Endodermal cell (in vitro differentiated cells): ENCODE measurements around the gene FABP1. TPM values are rescaled to one million over a fixed set of nuclear protein-coding genes. Genes with fewer than 3 reads are reported as not detected.
A peak's percentile ranks its signal among the peaks of the same experiment; 100 is the strongest.

Source experiments
- DNase-seq: peaks from one replicate; pipeline ENCODE4 v3.0.0-alpha.2; 2017
- H3K27ac ChIP-seq: 2 replicates; pipeline ENCODE4 v1.5.1; 2013; ENCODE audit warnings: mild to moderate bottlenecking, low read depth, low read length, moderate library complexity
- H3K27me3 ChIP-seq: 2 replicates; pipeline ENCODE4 v1.6.1; 2013; ENCODE audit warnings: mild to moderate bottlenecking, low read length, moderate library complexity; ENCODE audit not compliant: insufficient read depth, control insufficient read depth, poor library complexity, severe bottlenecking
- H3K36me3 ChIP-seq: 2 replicates; pipeline ENCODE4 v1.7.0; 2013; ENCODE audit warnings: mild to moderate bottlenecking, low read length, moderate library complexity; ENCODE audit not compliant: control insufficient read depth, insufficient read depth
- H3K4me1 ChIP-seq: one replicate; pipeline ENCODE4 v1.7.0; 2013; ENCODE audit warnings: low read length; ENCODE audit not compliant: control insufficient read depth, insufficient read depth
- H3K4me3 ChIP-seq: 2 replicates; pipeline ENCODE4 v1.5.1; 2013; ENCODE audit warnings: mild to moderate bottlenecking, low read length, moderate library complexity
- H3K9ac ChIP-seq: 2 replicates; pipeline ENCODE4 v1.6.1; 2013; ENCODE audit warnings: mild to moderate bottlenecking, low read length, moderate library complexity; ENCODE audit not compliant: poor library complexity, severe bottlenecking; ENCODE audit errors: extremely low read depth
- H3K9me3 ChIP-seq: 2 replicates; pipeline ENCODE4 v1.6.1; 2013; ENCODE audit warnings: mild to moderate bottlenecking, low read length, moderate library complexity; ENCODE audit not compliant: control insufficient read depth
- H3K27ac Mint-ChIP-seq: 2 replicates; pipeline ENCODE4 v1.8.0; 2020; ENCODE audit warnings: mixed read lengths
- H3K27me3 Mint-ChIP-seq: 2 replicates; pipeline ENCODE4 v1.8.0; 2021; ENCODE audit warnings: mild to moderate bottlenecking, mixed read lengths; ENCODE audit not compliant: insufficient read depth
- H3K36me3 Mint-ChIP-seq: 2 replicates; pipeline ENCODE4 v1.8.0; 2020; ENCODE audit warnings: low read depth, mixed read lengths
- H3K4me1 Mint-ChIP-seq: 2 replicates; pipeline ENCODE4 v1.8.0; 2020; ENCODE audit warnings: mixed read lengths
- H3K4me3 Mint-ChIP-seq: 2 replicates; pipeline ENCODE4 v1.8.0; 2020; ENCODE audit warnings: mild to moderate bottlenecking, moderate library complexity, mixed read lengths
- H3K9me3 Mint-ChIP-seq: 2 replicates; pipeline ENCODE4 v1.8.0; 2020; ENCODE audit warnings: mild to moderate bottlenecking, mixed read lengths
- WGBS, 2 experiments: methylation state at CpG; one replicate each; pipeline versions ENCODE4 v1.1.5 to v1.1.7; 2013; ENCODE audit warnings: missing lambda C conversion rate in 2 of 2, mixed read lengths in 1 of 2; ENCODE audit not compliant: insufficient coverage in 1 of 2, insufficient read length in 1 of 2; 5-methylcytosine and 5-hydroxymethylcytosine counted together
- total RNA-seq, 2 donors: library from RNA; stranded (reverse); fragmentation: NEBNext Ultra II Directional in 1 of 2; extraction: Animal tissue kit (Norgen Biotek cat#: 25700) in 1 of 2; gene quantifications; 2 replicates in 1 of 2; 3 replicates in 1 of 2; pipeline ENCODE4 v1.2.1, GENCODE V29; 2021
- TF ChIP-seq, protein P1 (sequence below): fragments of 200-600 bp; sonication (generic); conservative IDR thresholded peaks from 2 replicates; pipeline ENCODE4 v1.5.0; 2021; ENCODE audit warnings: antibody characterized with exemption, mild to moderate bottlenecking

FABP1 gene
- total RNA-seq, 2 donors from 2014 or later: not detected

DNA sequence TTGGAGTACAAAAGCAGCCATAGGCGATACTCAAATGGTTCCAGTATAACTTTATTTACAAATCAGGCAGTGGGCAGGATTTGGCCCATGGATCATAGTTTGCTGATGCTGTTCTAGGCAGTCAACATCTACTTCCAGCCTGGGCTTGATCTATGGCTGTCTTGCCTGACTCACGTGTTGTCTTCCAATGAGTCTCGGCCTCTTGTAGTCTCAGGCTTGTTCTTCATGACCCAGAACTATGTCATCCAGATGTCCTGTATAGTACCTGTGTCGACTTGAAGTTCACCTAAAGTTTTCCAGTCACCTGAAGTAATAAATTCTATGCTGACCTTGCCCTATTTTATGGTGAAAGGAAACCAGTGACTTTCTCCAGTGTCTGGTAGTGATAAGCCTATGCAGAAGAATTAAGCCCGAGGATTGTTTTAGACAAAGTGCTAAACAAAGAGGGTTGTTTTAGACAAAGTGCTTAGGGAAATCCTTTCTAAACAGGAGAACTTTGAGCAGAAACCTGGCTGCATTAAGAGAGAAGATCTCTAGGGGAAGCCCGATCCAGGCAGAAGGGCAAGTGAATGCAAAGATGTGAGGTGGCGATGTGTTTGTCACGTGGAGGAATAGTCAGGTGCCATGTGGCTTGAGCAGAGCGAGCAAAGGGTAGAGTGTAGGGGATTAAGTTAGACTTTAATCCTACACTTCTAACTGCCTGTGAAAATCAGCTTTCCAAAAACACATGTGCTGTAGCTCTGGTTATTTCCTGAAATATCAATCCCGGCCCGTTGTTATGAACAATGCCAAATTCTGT, 33.8 kb upstream of the FABP1 start:
- Histone ChIP-seq H3K27me3 (peaks cover 7% of the 10 kb centered on the region), H3K9ac (no peak overlapping the region), H3K36me3 (no peaks in the 10 kb centered on the region), H3K4me1 (no peaks in the 10 kb centered on the region), H3K4me3 (no peak overlapping the region), H3K9me3 (no peaks in the 10 kb centered on the region), H3K27ac (no peak overlapping the region)
- no peak overlapping the region for H3K27ac Mint-ChIP-seq
- H3K4me3 Mint-ChIP-seq: no peak overlapping the region
- 86 to 88% methylated on average over 10 to 11 of the region's 11 CpGs for WGBS, 2 experiments
- no peaks in the 10 kb centered on the region for H3K36me3 Mint-ChIP-seq
- DNase-seq: no peak
- peaks cover 2% of the 10 kb centered on the region for H3K27me3 Mint-ChIP-seq
- no peaks in the 10 kb centered on the region for H3K4me1 Mint-ChIP-seq
- H3K9me3 Mint-ChIP-seq: no peaks in the 10 kb centered on the region
- TF ChIP-seq, protein P1, sequence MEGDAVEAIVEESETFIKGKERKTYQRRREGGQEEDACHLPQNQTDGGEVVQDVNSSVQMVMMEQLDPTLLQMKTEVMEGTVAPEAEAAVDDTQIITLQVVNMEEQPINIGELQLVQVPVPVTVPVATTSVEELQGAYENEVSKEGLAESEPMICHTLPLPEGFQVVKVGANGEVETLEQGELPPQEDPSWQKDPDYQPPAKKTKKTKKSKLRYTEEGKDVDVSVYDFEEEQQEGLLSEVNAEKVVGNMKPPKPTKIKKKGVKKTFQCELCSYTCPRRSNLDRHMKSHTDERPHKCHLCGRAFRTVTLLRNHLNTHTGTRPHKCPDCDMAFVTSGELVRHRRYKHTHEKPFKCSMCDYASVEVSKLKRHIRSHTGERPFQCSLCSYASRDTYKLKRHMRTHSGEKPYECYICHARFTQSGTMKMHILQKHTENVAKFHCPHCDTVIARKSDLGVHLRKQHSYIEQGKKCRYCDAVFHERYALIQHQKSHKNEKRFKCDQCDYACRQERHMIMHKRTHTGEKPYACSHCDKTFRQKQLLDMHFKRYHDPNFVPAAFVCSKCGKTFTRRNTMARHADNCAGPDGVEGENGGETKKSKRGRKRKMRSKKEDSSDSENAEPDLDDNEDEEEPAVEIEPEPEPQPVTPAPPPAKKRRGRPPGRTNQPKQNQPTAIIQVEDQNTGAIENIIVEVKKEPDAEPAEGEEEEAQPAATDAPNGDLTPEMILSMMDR: no peak

DNA sequence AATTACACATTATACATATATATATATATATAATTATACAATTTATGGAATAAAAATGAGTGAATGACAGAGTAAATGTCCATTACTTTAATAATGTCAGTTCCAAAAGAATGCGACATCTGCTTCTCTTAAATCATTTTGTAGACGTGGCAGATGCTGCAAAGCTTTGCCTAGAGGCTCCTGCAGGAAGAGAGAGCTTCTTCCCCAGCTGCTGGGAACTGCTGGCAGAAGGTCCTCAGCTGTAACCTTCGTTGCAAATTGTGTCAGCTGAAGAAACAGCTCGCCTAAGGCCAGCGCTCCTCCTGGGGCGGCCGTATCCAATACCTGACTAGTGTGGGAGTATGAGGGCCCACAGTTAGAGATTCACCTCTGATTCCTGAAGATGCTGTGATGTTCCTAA, 32.7 kb upstream of the FABP1 start:
- Mint-ChIP-seq H3K36me3 (no peaks in the 10 kb centered on the region), H3K4me1 (no peaks in the 10 kb centered on the region), H3K27me3 (peaks cover 2% of the 10 kb centered on the region), H3K27ac (no peak overlapping the region), H3K9me3 (no peaks in the 10 kb centered on the region), H3K4me3 (no peak overlapping the region)
- no peak for DNase-seq
- H3K9me3 ChIP-seq: no peaks in the 10 kb centered on the region
- no peaks in the 10 kb centered on the region for H3K4me1 ChIP-seq
- peaks cover 2% of the 10 kb centered on the region for H3K27me3 ChIP-seq
- no peak overlapping the region for H3K27ac ChIP-seq
- TF ChIP-seq, protein P1: no peak
- no peak overlapping the region for H3K9ac ChIP-seq
- H3K4me3 ChIP-seq: no peak overlapping the region
- 83 to 85% methylated on average over 7 of the region's 7 CpGs for WGBS, 2 experiments
- H3K36me3 ChIP-seq: no peaks in the 10 kb centered on the region

DNA sequence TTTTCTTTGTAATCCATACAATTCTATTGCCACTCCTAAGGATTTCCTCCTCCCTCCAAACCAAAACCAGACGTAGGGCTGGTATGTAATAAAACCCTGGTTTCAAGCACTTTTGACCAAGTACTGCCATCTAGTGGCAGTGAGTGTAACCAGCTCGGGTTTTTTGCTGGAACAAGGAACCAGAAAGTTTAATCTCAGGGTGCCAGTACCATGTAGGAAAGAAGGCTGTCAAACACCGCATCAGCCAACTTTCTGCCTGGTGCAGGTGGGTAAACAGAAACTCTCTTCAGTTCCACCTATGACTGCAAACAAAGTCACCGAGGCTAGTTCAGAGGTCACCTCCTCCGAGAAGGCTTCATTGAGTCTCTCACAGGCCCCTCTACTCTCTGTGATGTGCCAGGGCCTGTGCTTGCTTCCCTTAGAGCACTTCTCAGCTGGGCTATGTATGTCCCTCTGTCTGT, 32.1 kb upstream of the FABP1 start:
- TF ChIP-seq, protein P1: peak; percentile 96
- H3K4me1 ChIP-seq: no peaks in the 10 kb centered on the region
- 35 to 41% methylated on average over 5 of the region's 5 CpGs for WGBS, 2 experiments
- no peak overlapping the region for H3K9ac ChIP-seq
- H3K36me3 ChIP-seq: no peaks in the 10 kb centered on the region
- H3K9me3 Mint-ChIP-seq: no peaks in the 10 kb centered on the region
- no peaks in the 10 kb centered on the region for H3K9me3 ChIP-seq
- H3K4me1 Mint-ChIP-seq: no peaks in the 10 kb centered on the region
- no peaks in the 10 kb centered on the region for H3K36me3 Mint-ChIP-seq
- H3K4me3 Mint-ChIP-seq: no peak overlapping the region
- no peaks in the 10 kb centered on the region for H3K27me3 ChIP-seq
- no peak overlapping the region for H3K27ac ChIP-seq
- peaks cover 2% of the 10 kb centered on the region for H3K27me3 Mint-ChIP-seq
- DNase-seq: peak; percentile 84
- H3K27ac Mint-ChIP-seq: no peak overlapping the region
- H3K4me3 ChIP-seq: no peak overlapping the region
